ENCODE measurements around the gene GLTPD2.

- TF ChIP-seq, protein P1, sequence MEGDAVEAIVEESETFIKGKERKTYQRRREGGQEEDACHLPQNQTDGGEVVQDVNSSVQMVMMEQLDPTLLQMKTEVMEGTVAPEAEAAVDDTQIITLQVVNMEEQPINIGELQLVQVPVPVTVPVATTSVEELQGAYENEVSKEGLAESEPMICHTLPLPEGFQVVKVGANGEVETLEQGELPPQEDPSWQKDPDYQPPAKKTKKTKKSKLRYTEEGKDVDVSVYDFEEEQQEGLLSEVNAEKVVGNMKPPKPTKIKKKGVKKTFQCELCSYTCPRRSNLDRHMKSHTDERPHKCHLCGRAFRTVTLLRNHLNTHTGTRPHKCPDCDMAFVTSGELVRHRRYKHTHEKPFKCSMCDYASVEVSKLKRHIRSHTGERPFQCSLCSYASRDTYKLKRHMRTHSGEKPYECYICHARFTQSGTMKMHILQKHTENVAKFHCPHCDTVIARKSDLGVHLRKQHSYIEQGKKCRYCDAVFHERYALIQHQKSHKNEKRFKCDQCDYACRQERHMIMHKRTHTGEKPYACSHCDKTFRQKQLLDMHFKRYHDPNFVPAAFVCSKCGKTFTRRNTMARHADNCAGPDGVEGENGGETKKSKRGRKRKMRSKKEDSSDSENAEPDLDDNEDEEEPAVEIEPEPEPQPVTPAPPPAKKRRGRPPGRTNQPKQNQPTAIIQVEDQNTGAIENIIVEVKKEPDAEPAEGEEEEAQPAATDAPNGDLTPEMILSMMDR (IDR thresholded peaks at IDR 0.05), result no peak
- no peak for TF ChIP-seq POLR2A (IDR thresholded peaks at IDR 0.05)
Observed at GRCh38 chr17:4777969-4778760, 10.6 kb upstream of the GLTPD2 start.

Data from right lobe of liver (tissue), 4 donors.